NK-92 treated with Interleukin-12 subunit alpha and Interleukin-12 subunit beta, amount 100 ng/mL, for 24 hours (cell line): ENCODE measurements around the gene DIAPH3.

Experiments
- DNase-seq: peaks from one replicate; lab custom pipeline; 2025; lab: John Stamatoyannopoulos, UW

The DIAPH3 gene

GRCh38 chr13:59621773-59622172, 542.0 kb downstream of the DIAPH3 start:
- DNase-seq, result no peak
